SH-SY5Y (cell line): ENCODE data around the gene ZKSCAN2.

ENCODE experiments used
- GATA2 ChIP-seq: IDR thresholded peaks from 2 replicates; pipeline ENCODE4 v1.6.1; 2011; ENCODE audit warnings: mild to moderate bottlenecking, low read depth, low read length
- GATA3 ChIP-seq: IDR thresholded peaks from 2 replicates; pipeline ENCODE4 v1.6.1; 2011; ENCODE audit warnings: low read depth, mild to moderate bottlenecking, low read length, moderate library complexity

The ZKSCAN2 gene

GRCh38 chr16:25256695-25257469, 763 bp downstream of the ZKSCAN2 start:
- TF ChIP-seq GATA3 (no peak), GATA2 (no peak)

DNA sequence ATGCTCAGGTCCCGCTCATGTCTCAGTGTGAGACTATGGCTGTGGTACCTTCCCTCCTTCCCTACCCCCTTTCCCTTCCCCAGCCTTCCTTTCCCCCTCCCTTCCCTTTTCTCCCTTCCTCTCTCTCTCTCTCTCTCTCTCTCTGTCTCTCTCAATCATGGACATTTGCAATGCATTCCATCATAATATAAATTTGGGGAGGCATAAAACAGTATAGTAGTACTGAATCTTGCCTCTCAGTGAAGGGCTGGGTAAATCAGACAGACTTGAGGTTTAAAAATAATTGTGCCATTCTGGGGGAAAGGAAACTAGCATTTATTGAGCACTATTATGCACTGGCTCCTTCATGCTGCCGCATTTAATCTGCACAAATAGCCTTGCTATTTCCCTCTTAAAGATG, 4.3 kb downstream of the ZKSCAN2 start:
- TF ChIP-seq GATA3 (no peak), GATA2 (no peak)

GRCh38 chr16:25250467-25250866, 7.2 kb downstream of the ZKSCAN2 start:
- TF ChIP-seq GATA2 (no peak), GATA3 (no peak)

GRCh38 chr16:25235991-25236390, 21.7 kb downstream of the ZKSCAN2 start:
- TF ChIP-seq GATA3, result no peak
- TF ChIP-seq GATA2, result no peak

DNA sequence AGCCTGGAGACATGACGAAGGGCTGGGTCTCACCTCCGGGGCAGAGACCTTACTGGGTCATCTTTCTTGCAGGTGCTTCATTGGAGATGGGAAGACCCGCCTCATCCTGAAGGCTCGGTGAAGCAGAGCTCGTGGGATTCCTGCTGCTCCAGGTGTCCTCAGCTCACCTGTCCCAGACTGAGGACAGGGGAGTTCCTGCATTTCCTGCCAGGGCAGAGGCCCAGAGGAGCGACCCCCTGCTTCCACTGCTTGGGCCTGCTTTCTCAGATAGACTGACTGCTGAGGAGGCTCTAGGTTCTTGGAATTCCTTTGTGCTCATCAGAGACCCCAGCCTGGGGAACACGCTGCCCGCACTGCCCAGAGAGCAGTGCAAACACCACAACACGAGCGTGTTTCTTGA, 29.3 kb downstream of the ZKSCAN2 start:
- TF ChIP-seq GATA3 (no peak), GATA2 (no peak)

DNA sequence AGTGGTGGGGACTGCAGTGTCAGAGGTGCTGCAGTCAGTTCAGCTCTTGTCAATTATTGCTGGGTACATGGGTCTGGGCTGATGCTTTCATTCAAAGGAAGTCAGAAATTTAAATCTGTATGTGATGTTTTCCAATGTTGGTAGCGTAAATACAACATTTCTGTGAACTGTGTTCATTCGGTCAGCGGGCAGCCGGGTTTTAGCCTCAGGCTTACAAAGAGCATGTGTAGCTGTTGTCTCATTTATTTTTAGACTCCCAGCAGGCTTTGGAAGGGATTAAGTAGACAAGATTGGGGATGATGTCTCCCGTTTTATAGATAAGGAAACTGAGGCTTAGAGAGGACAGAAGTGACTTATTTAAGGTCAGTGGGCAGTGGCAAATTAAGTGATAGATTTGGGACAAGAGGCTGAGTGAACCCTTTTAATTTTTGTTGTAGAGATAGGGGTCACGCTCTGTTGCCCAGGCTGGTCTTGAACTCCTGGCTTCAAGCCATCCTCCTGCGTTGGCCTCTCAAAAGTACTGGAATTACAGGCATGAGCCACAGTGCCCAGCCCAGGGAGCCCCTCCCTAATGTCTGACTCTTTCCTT, 32.8 kb downstream of the ZKSCAN2 start:
- no peak for TF ChIP-seq GATA3
- no peak for TF ChIP-seq GATA2

- TF ChIP-seq GATA2 (no peak), GATA3 (no peak)
Measured at GRCh38 chr16:25223964-25224363, 33.7 kb downstream of the ZKSCAN2 start.

- TF ChIP-seq GATA2 (no peak), GATA3 (no peak)
Measured at GRCh38 chr16:25222959-25223358, 34.7 kb downstream of the ZKSCAN2 start.

DNA sequence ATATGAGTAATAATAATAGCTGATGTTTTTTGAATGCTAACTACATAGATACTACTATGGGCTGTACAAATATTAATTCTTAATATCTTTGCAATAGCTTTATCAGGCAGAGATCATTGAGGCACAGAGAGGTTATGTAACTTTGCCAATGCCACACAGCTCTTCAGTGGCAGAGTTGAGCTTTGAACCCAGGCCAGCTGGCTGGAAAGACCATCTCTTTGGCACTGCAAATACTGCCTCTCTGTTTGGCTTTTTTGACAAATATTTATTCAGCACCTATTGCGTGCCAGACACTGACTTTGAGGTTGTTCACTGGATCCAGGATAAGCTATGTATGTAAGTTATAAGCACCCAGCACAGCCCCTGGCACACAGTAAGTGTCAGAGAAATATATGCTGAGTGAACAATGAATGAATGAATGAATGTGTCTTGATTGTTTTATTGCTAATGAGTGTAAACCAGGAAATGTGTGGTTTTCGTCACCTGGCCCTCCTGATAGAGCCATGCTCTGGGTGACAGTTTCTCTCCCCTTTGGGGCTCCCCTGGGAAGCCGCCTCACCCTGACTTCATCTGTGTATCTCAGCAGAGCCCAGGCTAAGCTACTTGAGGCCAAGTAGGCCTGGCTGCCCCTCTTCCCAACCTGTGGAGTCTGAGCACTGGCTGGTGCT, 38.4 kb downstream of the ZKSCAN2 start:
- TF ChIP-seq GATA3, result no peak
- no peak for TF ChIP-seq GATA2

GRCh38 chr16:25217921-25218320, 39.7 kb downstream of the ZKSCAN2 start:
- TF ChIP-seq GATA3, result no peak
- TF ChIP-seq GATA2, result no peak

GRCh38 chr16:25217112-25217511, 40.5 kb downstream of the ZKSCAN2 start:
- TF ChIP-seq GATA3 (no peak), GATA2 (no peak)

- TF ChIP-seq GATA3 (no peak), GATA2 (no peak)
Measured at GRCh38 chr16:25213709-25214397, 43.8 kb downstream of the ZKSCAN2 start.

DNA sequence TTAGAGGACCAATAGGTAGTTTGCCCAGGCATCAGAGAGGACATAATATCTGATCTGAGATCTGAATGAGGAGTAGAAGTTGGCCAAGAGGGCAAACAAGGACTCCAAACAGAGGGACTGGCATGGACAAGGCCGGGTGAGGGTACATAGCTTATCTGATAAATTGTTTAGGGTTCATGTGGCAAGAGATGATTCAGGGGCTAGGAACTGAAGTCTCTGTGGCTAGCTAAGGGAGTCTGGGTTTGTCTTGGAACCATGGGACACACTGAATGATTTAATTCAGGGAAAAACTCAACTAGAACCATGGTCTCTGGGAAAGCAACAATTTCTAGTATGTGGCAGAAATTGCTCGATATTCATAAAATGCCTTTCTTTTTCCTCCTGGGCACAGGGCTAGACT, 45.0 kb downstream of the ZKSCAN2 start:
- TF ChIP-seq GATA2 (no peak), GATA3 (no peak)

DNA sequence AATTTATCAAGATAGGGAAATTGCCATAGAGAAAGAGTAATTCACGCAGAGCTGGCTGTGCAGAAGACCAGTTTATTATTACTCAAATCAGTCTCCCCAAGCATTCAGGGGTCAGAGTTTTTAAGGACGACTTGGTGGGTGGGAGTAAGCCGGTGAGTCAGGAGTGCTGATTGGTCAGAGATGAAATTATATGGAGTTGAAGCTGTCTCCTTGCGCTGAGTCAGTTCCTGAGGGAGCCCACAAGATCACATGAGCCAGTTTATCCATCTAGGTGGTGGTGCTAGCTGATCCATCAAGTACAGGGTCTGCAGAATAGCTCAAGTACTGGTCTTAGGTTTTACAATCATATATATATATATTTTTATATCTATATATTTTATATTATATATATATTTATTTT, 46.9 kb downstream of the ZKSCAN2 start:
- TF ChIP-seq GATA3 (no peak), GATA2 (no peak)

- TF ChIP-seq GATA2 (no peak), GATA3 (no peak)
Measured at GRCh38 chr16:25199457-25199856, 58.2 kb downstream of the ZKSCAN2 start.
